ENCODE data around the gene VMP1. TPM values are rescaled to one million over a fixed set of nuclear protein-coding genes. Genes with fewer than 3 reads are reported as not detected.

VMP1 gene
- total and polyA plus RNA-seq, 2 of the 13 experiments (the other 11 are each of a cell fraction or from before 2014, with no cell fraction given): 186 to 271 TPM

DNA sequence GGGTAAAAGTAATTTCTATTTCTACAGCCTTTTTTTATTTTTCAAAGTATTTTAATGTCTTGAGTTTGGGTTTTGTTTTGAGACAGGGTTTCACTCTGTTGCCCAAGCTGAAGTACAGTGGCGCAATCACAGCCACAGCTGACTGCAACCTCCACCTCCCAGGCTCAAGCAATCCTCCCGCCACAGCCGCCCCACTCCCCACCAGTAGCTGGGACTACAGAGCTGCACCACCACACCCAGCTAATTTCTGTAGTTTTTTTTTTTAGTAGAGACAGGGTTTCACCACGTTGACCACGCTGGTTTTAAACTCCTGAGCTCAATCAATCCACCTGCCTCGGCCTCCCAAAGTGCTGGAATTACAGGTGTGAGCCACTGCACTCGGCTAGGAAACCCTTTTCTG is 141.3 kb downstream of the VMP1 start (continued):
- TF ChIP-seq, protein P1, sequence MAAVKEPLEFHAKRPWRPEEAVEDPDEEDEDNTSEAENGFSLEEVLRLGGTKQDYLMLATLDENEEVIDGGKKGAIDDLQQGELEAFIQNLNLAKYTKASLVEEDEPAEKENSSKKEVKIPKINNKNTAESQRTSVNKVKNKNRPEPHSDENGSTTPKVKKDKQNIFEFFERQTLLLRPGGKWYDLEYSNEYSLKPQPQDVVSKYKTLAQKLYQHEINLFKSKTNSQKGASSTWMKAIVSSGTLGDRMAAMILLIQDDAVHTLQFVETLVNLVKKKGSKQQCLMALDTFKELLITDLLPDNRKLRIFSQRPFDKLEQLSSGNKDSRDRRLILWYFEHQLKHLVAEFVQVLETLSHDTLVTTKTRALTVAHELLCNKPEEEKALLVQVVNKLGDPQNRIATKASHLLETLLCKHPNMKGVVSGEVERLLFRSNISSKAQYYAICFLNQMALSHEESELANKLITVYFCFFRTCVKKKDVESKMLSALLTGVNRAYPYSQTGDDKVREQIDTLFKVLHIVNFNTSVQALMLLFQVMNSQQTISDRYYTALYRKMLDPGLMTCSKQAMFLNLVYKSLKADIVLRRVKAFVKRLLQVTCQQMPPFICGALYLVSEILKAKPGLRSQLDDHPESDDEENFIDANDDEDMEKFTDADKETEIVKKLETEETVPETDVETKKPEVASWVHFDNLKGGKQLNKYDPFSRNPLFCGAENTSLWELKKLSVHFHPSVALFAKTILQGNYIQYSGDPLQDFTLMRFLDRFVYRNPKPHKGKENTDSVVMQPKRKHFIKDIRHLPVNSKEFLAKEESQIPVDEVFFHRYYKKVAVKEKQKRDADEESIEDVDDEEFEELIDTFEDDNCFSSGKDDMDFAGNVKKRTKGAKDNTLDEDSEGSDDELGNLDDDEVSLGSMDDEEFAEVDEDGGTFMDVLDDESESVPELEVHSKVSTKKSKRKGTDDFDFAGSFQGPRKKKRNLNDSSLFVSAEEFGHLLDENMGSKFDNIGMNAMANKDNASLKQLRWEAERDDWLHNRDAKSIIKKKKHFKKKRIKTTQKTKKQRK (IDR thresholded peaks at IDR 0.05; ENCODE audit: low read length): no peak
- no peak for TF ChIP-seq ASH2L (IDR thresholded peaks at IDR 0.05; ENCODE audit: insufficient read length, low read depth, low read length)
- TF ChIP-seq, protein P2, sequence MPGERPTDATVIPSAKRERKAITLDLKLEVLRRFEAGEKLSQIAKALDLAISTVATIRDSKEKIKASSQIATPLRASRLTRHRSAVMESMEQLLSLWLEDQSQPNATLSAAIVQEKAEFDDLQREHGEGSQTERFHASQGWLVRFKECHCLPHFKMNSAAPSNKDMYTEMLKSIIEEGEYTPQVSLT (CRISPR knock-in tag; IDR thresholded peaks at IDR 0.05; ENCODE audit: borderline replicate concordance, low read depth): no peak
- no peak for TF ChIP-seq ZNF660 (CRISPR knock-in tag; IDR thresholded peaks at IDR 0.05; ENCODE audit: borderline replicate concordance, low read depth)
- TF ChIP-seq ZNF274 (CRISPR knock-in tag; IDR thresholded peaks at IDR 0.05): no peak
- TF ChIP-seq, protein P3, sequence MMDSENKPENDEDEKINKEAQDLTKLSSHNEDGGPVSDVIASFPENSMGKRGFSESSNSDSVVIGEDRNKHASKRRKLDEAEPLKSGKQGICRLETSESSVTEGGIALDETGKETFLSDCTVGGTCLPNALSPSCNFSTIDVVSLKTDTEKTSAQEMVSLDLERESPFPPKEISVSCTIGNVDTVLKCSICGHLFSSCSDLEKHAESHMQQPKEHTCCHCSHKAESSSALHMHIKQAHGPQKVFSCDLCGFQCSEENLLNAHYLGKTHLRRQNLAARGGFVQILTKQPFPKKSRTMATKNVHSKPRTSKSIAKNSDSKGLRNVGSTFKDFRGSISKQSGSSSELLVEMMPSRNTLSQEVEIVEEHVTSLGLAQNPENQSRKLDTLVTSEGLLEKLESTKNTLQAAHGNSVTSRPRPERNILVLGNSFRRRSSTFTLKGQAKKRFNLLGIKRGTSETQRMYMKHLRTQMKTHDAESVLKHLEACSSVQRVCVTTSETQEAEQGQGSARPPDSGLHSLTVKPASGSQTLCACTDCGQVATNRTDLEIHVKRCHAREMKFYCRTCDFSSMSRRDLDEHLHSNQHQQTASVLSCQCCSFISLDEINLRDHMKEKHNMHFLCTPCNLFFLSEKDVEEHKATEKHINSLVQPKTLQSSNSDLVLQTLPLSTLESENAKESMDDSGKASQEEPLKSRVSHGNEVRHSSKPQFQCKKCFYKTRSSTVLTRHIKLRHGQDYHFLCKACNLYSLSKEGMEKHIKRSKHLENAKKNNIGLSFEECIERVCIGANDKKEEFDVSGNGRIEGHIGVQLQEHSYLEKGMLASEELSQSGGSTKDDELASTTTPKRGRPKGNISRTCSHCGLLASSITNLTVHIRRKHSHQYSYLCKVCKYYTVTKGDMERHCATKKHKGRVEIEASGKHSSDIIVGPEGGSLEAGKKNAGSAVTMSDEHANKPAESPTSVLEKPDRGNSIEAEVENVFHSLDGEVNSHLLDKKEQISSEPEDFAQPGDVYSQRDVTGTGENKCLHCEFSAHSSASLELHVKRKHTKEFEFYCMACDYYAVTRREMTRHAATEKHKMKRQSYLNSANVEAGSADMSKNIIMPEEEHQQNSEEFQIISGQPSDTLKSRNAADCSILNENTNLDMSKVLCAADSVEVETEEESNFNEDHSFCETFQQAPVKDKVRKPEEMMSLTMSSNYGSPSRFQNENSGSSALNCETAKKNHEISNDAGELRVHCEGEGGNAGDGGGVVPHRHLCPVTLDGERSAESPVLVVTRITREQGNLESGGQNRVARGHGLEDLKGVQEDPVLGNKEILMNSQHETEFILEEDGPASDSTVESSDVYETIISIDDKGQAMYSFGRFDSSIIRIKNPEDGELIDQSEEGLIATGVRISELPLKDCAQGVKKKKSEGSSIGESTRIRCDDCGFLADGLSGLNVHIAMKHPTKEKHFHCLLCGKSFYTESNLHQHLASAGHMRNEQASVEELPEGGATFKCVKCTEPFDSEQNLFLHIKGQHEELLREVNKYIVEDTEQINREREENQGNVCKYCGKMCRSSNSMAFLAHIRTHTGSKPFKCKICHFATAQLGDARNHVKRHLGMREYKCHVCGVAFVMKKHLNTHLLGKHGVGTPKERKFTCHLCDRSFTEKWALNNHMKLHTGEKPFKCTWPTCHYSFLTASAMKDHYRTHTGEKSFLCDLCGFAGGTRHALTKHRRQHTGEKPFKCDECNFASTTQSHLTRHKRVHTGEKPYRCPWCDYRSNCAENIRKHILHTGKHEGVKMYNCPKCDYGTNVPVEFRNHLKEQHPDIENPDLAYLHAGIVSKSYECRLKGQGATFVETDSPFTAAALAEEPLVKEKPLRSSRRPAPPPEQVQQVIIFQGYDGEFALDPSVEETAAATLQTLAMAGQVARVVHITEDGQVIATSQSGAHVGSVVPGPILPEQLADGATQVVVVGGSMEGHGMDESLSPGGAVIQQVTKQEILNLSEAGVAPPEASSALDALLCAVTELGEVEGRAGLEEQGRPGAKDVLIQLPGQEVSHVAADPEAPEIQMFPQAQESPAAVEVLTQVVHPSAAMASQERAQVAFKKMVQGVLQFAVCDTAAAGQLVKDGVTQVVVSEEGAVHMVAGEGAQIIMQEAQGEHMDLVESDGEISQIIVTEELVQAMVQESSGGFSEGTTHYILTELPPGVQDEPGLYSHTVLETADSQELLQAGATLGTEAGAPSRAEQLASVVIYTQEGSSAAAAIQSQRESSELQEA (CRISPR knock-in tag; IDR thresholded peaks at IDR 0.05; ENCODE audit: not compliant biosample characterization): no peak
- TF ChIP-seq KAT2B (IDR thresholded peaks at IDR 0.05; ENCODE audit: borderline replicate concordance, low read depth, low read length): no peak
- no peak for TF ChIP-seq ZNF354B (CRISPR knock-in tag; IDR thresholded peaks at IDR 0.05)
- no peak for TF ChIP-seq KLF12 (CRISPR knock-in tag; IDR thresholded peaks at IDR 0.05; ENCODE audit: borderline replicate concordance)
- TF ChIP-seq, protein P4, sequence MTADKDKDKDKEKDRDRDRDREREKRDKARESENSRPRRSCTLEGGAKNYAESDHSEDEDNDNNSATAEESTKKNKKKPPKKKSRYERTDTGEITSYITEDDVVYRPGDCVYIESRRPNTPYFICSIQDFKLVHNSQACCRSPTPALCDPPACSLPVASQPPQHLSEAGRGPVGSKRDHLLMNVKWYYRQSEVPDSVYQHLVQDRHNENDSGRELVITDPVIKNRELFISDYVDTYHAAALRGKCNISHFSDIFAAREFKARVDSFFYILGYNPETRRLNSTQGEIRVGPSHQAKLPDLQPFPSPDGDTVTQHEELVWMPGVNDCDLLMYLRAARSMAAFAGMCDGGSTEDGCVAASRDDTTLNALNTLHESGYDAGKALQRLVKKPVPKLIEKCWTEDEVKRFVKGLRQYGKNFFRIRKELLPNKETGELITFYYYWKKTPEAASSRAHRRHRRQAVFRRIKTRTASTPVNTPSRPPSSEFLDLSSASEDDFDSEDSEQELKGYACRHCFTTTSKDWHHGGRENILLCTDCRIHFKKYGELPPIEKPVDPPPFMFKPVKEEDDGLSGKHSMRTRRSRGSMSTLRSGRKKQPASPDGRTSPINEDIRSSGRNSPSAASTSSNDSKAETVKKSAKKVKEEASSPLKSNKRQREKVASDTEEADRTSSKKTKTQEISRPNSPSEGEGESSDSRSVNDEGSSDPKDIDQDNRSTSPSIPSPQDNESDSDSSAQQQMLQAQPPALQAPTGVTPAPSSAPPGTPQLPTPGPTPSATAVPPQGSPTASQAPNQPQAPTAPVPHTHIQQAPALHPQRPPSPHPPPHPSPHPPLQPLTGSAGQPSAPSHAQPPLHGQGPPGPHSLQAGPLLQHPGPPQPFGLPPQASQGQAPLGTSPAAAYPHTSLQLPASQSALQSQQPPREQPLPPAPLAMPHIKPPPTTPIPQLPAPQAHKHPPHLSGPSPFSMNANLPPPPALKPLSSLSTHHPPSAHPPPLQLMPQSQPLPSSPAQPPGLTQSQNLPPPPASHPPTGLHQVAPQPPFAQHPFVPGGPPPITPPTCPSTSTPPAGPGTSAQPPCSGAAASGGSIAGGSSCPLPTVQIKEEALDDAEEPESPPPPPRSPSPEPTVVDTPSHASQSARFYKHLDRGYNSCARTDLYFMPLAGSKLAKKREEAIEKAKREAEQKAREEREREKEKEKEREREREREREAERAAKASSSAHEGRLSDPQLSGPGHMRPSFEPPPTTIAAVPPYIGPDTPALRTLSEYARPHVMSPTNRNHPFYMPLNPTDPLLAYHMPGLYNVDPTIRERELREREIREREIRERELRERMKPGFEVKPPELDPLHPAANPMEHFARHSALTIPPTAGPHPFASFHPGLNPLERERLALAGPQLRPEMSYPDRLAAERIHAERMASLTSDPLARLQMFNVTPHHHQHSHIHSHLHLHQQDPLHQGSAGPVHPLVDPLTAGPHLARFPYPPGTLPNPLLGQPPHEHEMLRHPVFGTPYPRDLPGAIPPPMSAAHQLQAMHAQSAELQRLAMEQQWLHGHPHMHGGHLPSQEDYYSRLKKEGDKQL (CRISPR knock-in tag; IDR thresholded peaks at IDR 0.05; ENCODE audit: low read depth): no peak
- TF ChIP-seq PHF5A (CRISPR knock-in tag; IDR thresholded peaks at IDR 0.05; ENCODE audit: low read depth, unreplicated experiment): no peak
- no peak for TF ChIP-seq SIX1 (CRISPR knock-in tag; IDR thresholded peaks at IDR 0.05; ENCODE audit: borderline replicate concordance)
